ENCODE data around the gene CDH4.

- no peak for TF ChIP-seq CTCF (conservative IDR thresholded peaks at IDR 0.05; ENCODE audit: low read length)
- TF ChIP-seq EZH2phosphoT487 (IDR thresholded peaks at IDR 0.05; ENCODE audit: borderline replicate concordance, low read depth, low read length), result no peak
These were observed 100.5 kb downstream of the CDH4 start for GRCh38 chr20:61352346-61353260.

Measured in OCI-LY7 (cell line).